Measurements from ENCODE around the gene PKIG. TPM values are rescaled to one million over a fixed set of nuclear protein-coding genes. Genes with fewer than 3 reads are reported as not detected.
"Not testable (repeated sequence)": the region's sequence is repeated elsewhere in the genome, so short reads cannot be mapped to it uniquely, and the experiment has no call there.

The PKIG gene
- polyA plus RNA-seq, 4 donors: 47.3 to 63.0 (median 59.3) TPM

DNA sequence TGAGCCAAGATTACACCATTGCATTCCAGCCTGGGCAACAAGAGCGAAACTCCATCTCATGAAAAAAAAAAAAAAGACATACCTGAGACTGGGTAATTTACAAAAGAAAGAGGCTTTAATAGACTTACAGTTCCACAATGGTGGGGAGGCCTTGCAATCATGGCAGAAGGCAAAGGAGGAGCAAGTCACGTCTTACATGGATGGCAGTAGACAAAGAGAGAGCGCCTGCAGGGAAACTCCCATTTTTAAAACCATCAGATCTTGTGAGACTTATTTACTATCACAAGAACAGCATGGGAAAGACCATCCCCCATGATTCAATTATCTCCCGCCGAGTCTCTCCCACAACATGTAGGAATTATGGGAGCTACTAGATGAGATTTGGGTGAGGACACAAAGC, 71.8 kb downstream of the PKIG start:
- not testable (repeated sequence) for DNase-seq (ENCODE audit: low read depth in 4 of 4, low spot score in 3 of 4)

DNA sequence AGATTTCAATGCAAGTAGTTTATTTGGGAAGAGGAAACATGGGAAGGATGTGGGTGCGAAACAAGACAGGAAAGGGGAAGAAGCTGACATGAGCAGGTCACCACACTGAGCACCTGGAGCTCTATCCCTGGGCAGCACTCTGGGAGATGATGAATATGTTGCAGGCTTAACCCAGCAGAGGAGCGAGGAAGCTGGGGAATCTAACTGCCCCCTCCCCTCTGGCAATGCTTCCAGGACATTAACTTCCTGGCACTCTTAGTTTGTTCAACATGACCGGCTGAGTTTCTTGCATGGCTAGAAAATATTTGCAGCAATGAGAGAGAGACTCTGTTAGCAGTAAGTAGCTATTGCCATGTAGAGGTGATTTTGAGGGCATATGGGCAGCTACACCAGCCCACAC, 74.1 kb downstream of the PKIG start:
- no peak for DNase-seq (ENCODE audit: low read depth in 4 of 4, low spot score in 3 of 4)

GRCh38 chr20:44657875-44658274, 75.5 kb downstream of the PKIG start:
- DNase-seq (ENCODE audit: low read depth in 4 of 4, low spot score in 3 of 4): no peak

DNA sequence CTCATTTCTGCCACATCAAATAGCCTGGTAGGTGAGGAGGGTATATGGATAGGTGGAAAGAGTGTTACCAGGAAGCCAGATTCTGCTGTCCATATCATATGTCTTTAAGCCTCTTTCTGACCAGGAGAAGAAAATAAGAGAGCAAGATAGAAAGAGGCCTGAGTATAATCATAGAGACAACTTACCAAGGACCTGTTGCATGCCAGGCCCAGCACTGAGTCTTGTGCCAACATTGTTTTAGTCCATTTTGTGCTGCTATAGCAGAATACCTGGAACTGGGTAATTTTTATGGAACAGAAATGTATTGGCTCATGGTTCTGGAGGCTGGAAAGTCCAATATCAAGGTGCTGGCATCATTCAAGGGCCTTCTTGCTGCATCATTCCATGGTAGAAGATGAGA, 76.4 kb downstream of the PKIG start:
- DNase-seq (ENCODE audit: low read depth in 4 of 4, low spot score in 3 of 4): no peak

GRCh38 chr20:44659931-44660330, 77.6 kb downstream of the PKIG start:
- DNase-seq (ENCODE audit: low read depth in 4 of 4, low spot score in 3 of 4): no peak

DNA sequence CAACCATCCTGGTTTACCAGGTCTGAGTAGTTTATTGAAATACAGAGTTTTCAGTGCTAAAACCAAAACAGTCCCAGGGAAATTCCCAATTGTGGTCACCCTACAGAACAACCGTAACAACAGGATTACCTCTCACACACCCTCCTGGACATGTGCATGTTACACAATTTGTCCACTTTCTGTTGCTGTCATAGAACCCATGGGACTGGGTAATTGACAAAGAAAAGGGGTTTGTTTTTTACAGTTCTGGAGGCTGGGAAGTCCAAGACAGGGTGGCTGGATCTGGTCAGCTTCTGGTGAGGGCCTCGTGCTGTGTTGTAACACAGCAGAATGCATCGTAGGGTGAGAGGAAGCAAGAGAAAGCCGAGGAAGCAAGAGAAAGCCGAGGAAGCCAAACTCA, 78.2 kb downstream of the PKIG start:
- DNase-seq (ENCODE audit: low read depth in 4 of 4, low spot score in 3 of 4): no peak

DNA sequence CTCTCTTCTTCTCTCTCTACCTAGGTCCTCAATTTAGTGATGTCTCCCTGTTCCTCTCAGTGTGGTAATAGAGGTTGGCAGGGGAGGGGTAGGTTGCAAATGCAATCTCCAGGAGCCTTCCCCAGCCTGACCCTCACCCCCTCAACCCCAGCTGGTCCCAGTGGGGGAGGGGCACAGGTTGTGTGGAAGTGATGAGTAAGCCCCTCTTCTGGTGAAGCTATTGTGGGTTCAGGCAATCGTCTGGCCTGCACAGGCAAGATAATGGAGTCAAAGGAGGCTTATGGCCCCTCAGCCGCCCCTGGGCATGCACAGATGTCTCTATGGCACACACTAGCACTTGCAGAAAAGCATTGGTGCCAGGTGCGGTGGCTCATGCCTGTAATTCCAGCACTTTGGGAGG, 79.9 kb downstream of the PKIG start:
- DNase-seq (ENCODE audit: low read depth in 4 of 4, low spot score in 3 of 4): no peak

- DNase-seq (ENCODE audit: low read depth in 4 of 4, low spot score in 3 of 4): no peak
Observed at GRCh38 chr20:44664131-44664530, 81.8 kb downstream of the PKIG start.

- DNase-seq (ENCODE audit: low read depth in 4 of 4, low spot score in 3 of 4): no peak
Observed at GRCh38 chr20:44666066-44666465, 83.7 kb downstream of the PKIG start.

Other genes starting within 250 kb of the PKIG start
- gene R3HDML, start 245.5 kb upstream of the PKIG start, polyA plus RNA-seq (ENCODE audit: insufficient read length in 4 of 4): under 1 TPM in 2 of 4 donors, not detected in 2; 0.47 to 0.90 TPM
- 10 to 100 TPM in 3 of 4 donors, under 1 TPM in 1; 0.90 to 51.8 (median 40.6) TPM for gene HNF4A, start 226.9 kb upstream of the PKIG start, polyA plus RNA-seq (ENCODE audit: insufficient read length in 4 of 4)
- 10 to 100 TPM; 13.2 to 14.1 (median 13.7) TPM for gene TTPAL, start 106.7 kb upstream of the PKIG start, polyA plus RNA-seq (ENCODE audit: insufficient read length in 4 of 4)
- 10 to 100 TPM; 69.2 to 78.7 (median 73.4) TPM for gene SERINC3, start 60.5 kb upstream of the PKIG start, polyA plus RNA-seq (ENCODE audit: insufficient read length in 4 of 4)
- gene ADA, start 69.1 kb downstream of the PKIG start, polyA plus RNA-seq (ENCODE audit: insufficient read length in 4 of 4): 1 to 10 TPM; 5.7 to 7.2 (median 6.7) TPM
- gene CCN5, start 132.8 kb downstream of the PKIG start, polyA plus RNA-seq (ENCODE audit: insufficient read length in 4 of 4): under 1 TPM in 3 of 4 donors, not detected in 1; 0.10 to 0.26 (median 0.11) TPM
- under 1 TPM; 0.09 to 0.64 (median 0.09) TPM for gene KCNK15, start 163.3 kb downstream of the PKIG start, polyA plus RNA-seq (ENCODE audit: insufficient read length in 4 of 4)
- gene RIMS4, start 228.0 kb downstream of the PKIG start, polyA plus RNA-seq (ENCODE audit: insufficient read length in 4 of 4): 1 to 10 TPM in 2 of 4 donors, under 1 TPM in 2; 0.73 to 1.8 (median 0.99) TPM

Data from left renal pelvis (tissue), 4 donors.